ENCODE results near the gene CYP2U1.

The CYP2U1 gene

GRCh38 chr4:107896646-107897045 is 34.7 kb upstream of the CYP2U1 start:
- H3K27ac ChIP-seq: no peak overlapping the region
- H3K36me3 ChIP-seq (ENCODE audit: control insufficient read depth, insufficient read depth, low read length): no peaks in the 10 kb centered on the region

DNA sequence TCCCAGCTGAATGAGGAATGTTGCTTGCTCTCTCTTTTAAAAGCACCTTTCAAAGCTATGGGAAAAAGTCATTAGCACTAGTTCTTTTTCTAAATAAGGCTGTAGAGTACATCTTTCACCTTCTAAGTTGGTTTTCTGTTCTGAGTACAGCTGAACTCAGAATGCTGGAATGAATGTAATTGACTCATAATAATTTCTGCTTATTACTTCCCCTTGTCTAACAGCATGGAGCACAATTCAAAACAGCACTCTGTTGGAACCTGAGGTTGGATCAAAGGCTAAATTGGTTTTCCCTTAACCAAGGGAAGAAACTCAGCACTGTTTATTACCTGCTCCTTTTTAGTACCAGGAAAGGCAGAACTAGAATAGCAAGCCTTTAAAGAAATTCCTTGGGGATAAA is 33.5 kb upstream of the CYP2U1 start:
- TF ChIP-seq, protein P1, sequence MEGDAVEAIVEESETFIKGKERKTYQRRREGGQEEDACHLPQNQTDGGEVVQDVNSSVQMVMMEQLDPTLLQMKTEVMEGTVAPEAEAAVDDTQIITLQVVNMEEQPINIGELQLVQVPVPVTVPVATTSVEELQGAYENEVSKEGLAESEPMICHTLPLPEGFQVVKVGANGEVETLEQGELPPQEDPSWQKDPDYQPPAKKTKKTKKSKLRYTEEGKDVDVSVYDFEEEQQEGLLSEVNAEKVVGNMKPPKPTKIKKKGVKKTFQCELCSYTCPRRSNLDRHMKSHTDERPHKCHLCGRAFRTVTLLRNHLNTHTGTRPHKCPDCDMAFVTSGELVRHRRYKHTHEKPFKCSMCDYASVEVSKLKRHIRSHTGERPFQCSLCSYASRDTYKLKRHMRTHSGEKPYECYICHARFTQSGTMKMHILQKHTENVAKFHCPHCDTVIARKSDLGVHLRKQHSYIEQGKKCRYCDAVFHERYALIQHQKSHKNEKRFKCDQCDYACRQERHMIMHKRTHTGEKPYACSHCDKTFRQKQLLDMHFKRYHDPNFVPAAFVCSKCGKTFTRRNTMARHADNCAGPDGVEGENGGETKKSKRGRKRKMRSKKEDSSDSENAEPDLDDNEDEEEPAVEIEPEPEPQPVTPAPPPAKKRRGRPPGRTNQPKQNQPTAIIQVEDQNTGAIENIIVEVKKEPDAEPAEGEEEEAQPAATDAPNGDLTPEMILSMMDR (IDR thresholded peaks at IDR 0.05): no peak
- Histone ChIP-seq H3K36me3 (ENCODE audit: control insufficient read depth, insufficient read depth, low read length) (no peaks in the 10 kb centered on the region), H3K9ac (no peak overlapping the region), H3K4me3 (ENCODE audit: low read depth, low read length) (no peak overlapping the region), H3K27ac (no peak overlapping the region), H3K9me3 (ENCODE audit: control insufficient read depth, low read length) (no peaks in the 10 kb centered on the region), H3K27me3 (ENCODE audit: control insufficient read depth, insufficient read depth, low read length) (no peaks in the 10 kb centered on the region), H3K79me2 (no peaks in the 10 kb centered on the region), H3K4me1 (no peaks in the 10 kb centered on the region), H2AFZ (no peak overlapping the region), H3K4me2 (ENCODE audit: low read length) (no peak overlapping the region)

More at GRCh38 chr4:107896646-107897045, 34.7 kb upstream of the CYP2U1 start:
- Histone ChIP-seq H3K4me3 (ENCODE audit: low read depth, low read length) (no peak overlapping the region), H3K9ac (no peak overlapping the region), H3K79me2 (no peaks in the 10 kb centered on the region), H3K9me3 (ENCODE audit: control insufficient read depth, low read length) (no peaks in the 10 kb centered on the region), H3K4me1 (no peaks in the 10 kb centered on the region), H3K4me2 (ENCODE audit: low read length) (no peak overlapping the region), H3K27me3 (ENCODE audit: control insufficient read depth, insufficient read depth, low read length) (no peaks in the 10 kb centered on the region), H2AFZ (no peak overlapping the region)
- TF ChIP-seq, protein P1 (IDR thresholded peaks at IDR 0.05): no peak

- H3K4me1 ChIP-seq: no peaks in the 10 kb centered on the region
- H3K4me3 ChIP-seq (ENCODE audit: low read depth, low read length): no peak overlapping the region
- no peaks in the 10 kb centered on the region for H3K79me2 ChIP-seq
- no peak overlapping the region for H2AFZ ChIP-seq
- H3K9ac ChIP-seq: no peak overlapping the region
- TF ChIP-seq, protein P1 (IDR thresholded peaks at IDR 0.05): no peak
- no peak overlapping the region for H3K4me2 ChIP-seq (ENCODE audit: low read length)
- H3K27ac ChIP-seq: no peak overlapping the region
- no peaks in the 10 kb centered on the region for H3K36me3 ChIP-seq (ENCODE audit: control insufficient read depth, insufficient read depth, low read length)
- no peaks in the 10 kb centered on the region for H3K27me3 ChIP-seq (ENCODE audit: control insufficient read depth, insufficient read depth, low read length)
- no peaks in the 10 kb centered on the region for H3K9me3 ChIP-seq (ENCODE audit: control insufficient read depth, low read length)
Measured at GRCh38 chr4:107900067-107900466, 31.3 kb upstream of the CYP2U1 start.

GRCh38 chr4:107900508-107900907 is 30.8 kb upstream of the CYP2U1 start:
- H3K79me2 ChIP-seq: no peaks in the 10 kb centered on the region

More at GRCh38 chr4:107900508-107900907, 30.8 kb upstream of the CYP2U1 start:
- TF ChIP-seq, protein P1 (IDR thresholded peaks at IDR 0.05): no peak
- Histone ChIP-seq H3K9me3 (ENCODE audit: control insufficient read depth, low read length) (no peaks in the 10 kb centered on the region), H3K36me3 (ENCODE audit: control insufficient read depth, insufficient read depth, low read length) (no peaks in the 10 kb centered on the region), H3K4me3 (ENCODE audit: low read depth, low read length) (no peak overlapping the region), H3K27me3 (ENCODE audit: control insufficient read depth, insufficient read depth, low read length) (no peaks in the 10 kb centered on the region), H3K4me2 (ENCODE audit: low read length) (no peak overlapping the region), H2AFZ (no peak overlapping the region), H3K4me1 (no peaks in the 10 kb centered on the region), H3K27ac (no peak overlapping the region), H3K9ac (no peak overlapping the region)
